ENCODE measurements around the gene THAP7.
A peak's percentile ranks its signal among the peaks of the same experiment; 100 is the strongest.

THAP7 gene

DNA sequence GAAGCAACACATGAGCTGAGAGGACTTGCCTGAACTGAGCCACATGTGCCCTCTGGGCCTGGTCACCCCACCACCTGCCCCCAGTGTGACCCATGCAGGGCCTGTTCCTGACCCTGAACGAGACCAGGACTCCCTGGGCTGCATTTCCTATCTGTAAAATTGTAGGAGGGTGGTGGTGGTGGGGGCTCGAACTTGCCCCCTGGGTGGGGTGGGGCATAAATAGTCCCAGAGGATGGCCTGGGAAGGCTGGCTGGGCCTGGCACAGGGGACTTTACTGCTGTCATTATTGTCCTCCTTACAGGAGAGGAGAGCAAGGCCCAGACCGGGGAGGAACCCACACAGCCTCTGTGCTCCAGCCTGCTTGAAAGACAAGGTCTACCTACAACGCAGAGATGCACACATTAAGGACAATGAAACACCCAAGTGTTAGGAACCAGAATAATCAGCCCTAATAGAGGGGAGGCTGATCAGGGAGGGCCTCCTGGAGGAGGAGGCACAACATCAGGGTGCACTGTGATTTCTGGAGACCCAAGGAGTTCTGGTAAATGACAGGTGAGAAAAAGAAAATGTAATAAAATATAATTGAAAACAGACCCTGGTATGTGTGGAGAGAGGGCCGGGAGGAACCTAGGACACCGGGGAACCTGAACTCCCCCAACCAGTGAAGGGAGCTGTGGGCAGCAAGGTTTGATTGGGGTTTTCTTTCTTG is 37.7 kb downstream of the THAP7 start:
- H3K14ac ChIP-seq (ENCODE audit: low read length) = no peak overlapping the region
- H3K4me1 ChIP-seq (ENCODE audit: control insufficient read depth in 2 of 2, insufficient read depth in 1 of 2, low read depth in 1 of 2, low read length in 2 of 2) = peaks cover 18 to 22% of the 10 kb centered on the region in 2 donors
- peaks cover 3% of the 10 kb centered on the region for H3K79me1 ChIP-seq (ENCODE audit: low read depth, low read length)
- H3K9ac ChIP-seq (ENCODE audit: low read depth, low read length, poor library complexity) = peak overlapping the region; percentile 32
- peak overlapping the region; percentile 93 for H2AK5ac ChIP-seq (ENCODE audit: low read depth, low read length)
- peak overlapping the region; percentile 79 for H3K18ac ChIP-seq (ENCODE audit: low read length)
- no peak for DNase-seq (ENCODE audit: low spot score)
- H3K36me3 ChIP-seq (replicated peaks in 1 of 2; ENCODE audit: control insufficient read depth in 2 of 2, insufficient read depth in 2 of 2, low read length in 2 of 2) = no peaks in the 10 kb centered on the region
- no peak overlapping the region for H4K8ac ChIP-seq (ENCODE audit: low read depth, low read length)
- H3K4me2 ChIP-seq (ENCODE audit: insufficient read depth, low read length, poor library complexity, severe bottlenecking) = peak overlapping the region; percentile 79
- no peak overlapping the region for H2BK5ac ChIP-seq (ENCODE audit: low read length)
- peaks cover 0 to 50% (median 0%) of the 10 kb centered on the region in 3 experiments for H3K27me3 ChIP-seq (ENCODE audit: control insufficient read depth in 3 of 3, insufficient read depth in 3 of 3, low read depth in 1 of 3, low read length in 3 of 3)
- H4K91ac ChIP-seq (ENCODE audit: low read depth, low read length, poor library complexity) = peak overlapping the region; percentile 56
- H3K4ac ChIP-seq (ENCODE audit: low read length) = peak overlapping the region; percentile 30
- H2BK12ac ChIP-seq (ENCODE audit: low read length) = peak overlapping the region; percentile 30
- H2BK15ac ChIP-seq (ENCODE audit: low read length) = peak overlapping the region; percentile 86
- peak overlapping the region; percentile 81 for H3K23ac ChIP-seq (ENCODE audit: low read depth, low read length, poor library complexity)
- no peak overlapping the region for H3K27ac ChIP-seq (replicated peaks; ENCODE audit: low read length)
- peak overlapping the region in 1 of 2 donors; percentile 42 for H3K4me3 ChIP-seq (ENCODE audit: low read length in 2 of 2)
- peak overlapping the region; percentile 80 for H2AFZ ChIP-seq (ENCODE audit: low read length)
- H2BK120ac ChIP-seq (ENCODE audit: low read depth, low read length) = no peak overlapping the region
- no peaks in the 10 kb centered on the region for H3K9me3 ChIP-seq (replicated peaks in 1 of 2; ENCODE audit: control insufficient read depth in 2 of 2, insufficient read depth in 1 of 2, low read depth in 1 of 2, low read length in 2 of 2)
- WGBS, 2 donors (ENCODE audit: extremely low coverage in 2 of 2, insufficient read length in 2 of 2, insufficient replicate concordance in 1 of 2) = no CpG with 5 or more reads among the region's 6 CpGs

GRCh38 chr22:20963201-20964052 is 38.5 kb downstream of the THAP7 start:
- peak overlapping the region; percentile 30 for H3K4ac ChIP-seq (ENCODE audit: low read length)
- H3K4me3 ChIP-seq (ENCODE audit: low read length in 2 of 2) = peak overlapping the region in 1 of 2 donors; percentile 16
- peak overlapping the region; percentile 30 for H2BK12ac ChIP-seq (ENCODE audit: low read length)
- H2BK15ac ChIP-seq (ENCODE audit: low read length) = peak overlapping the region; percentile 86
- H3K4me2 ChIP-seq (ENCODE audit: insufficient read depth, low read length, poor library complexity, severe bottlenecking) = no peak overlapping the region
- H2AK5ac ChIP-seq (ENCODE audit: low read depth, low read length) = peak overlapping the region; percentile 93
- no peak overlapping the region for H3K27ac ChIP-seq (replicated peaks; ENCODE audit: low read length)
- peak overlapping the region; percentile 32 for H3K9ac ChIP-seq (ENCODE audit: low read depth, low read length, poor library complexity)
- no peaks in the 10 kb centered on the region for H3K9me3 ChIP-seq (replicated peaks in 1 of 2; ENCODE audit: control insufficient read depth in 2 of 2, insufficient read depth in 1 of 2, low read depth in 1 of 2, low read length in 2 of 2)
- peak overlapping the region; percentile 79 for H3K18ac ChIP-seq (ENCODE audit: low read length)
- H3K27me3 ChIP-seq (ENCODE audit: control insufficient read depth in 3 of 3, insufficient read depth in 3 of 3, low read depth in 1 of 3, low read length in 3 of 3) = peaks cover 0 to 50% (median under 1%) of the 10 kb centered on the region in 3 experiments
- peaks cover 15 to 21% of the 10 kb centered on the region in 2 donors for H3K4me1 ChIP-seq (ENCODE audit: control insufficient read depth in 2 of 2, insufficient read depth in 1 of 2, low read depth in 1 of 2, low read length in 2 of 2)
- H3K23ac ChIP-seq (ENCODE audit: low read depth, low read length, poor library complexity) = peak overlapping the region; percentile 81
- H3K79me1 ChIP-seq (ENCODE audit: low read depth, low read length) = peaks cover 3% of the 10 kb centered on the region
- no peak for DNase-seq (ENCODE audit: low spot score)
- no peak overlapping the region for H4K8ac ChIP-seq (ENCODE audit: low read depth, low read length)
- no peak overlapping the region for H4K91ac ChIP-seq (ENCODE audit: low read depth, low read length, poor library complexity)
- H2AFZ ChIP-seq (ENCODE audit: low read length) = no peak overlapping the region
- WGBS, 2 donors (ENCODE audit: extremely low coverage in 2 of 2, insufficient read length in 2 of 2, insufficient replicate concordance in 1 of 2) = no CpG with 5 or more reads among the region's 7 CpGs
- H2BK120ac ChIP-seq (ENCODE audit: low read depth, low read length) = no peak overlapping the region
- peak overlapping the region; percentile 46 for H2BK5ac ChIP-seq (ENCODE audit: low read length)
- no peak overlapping the region for H3K14ac ChIP-seq (ENCODE audit: low read length)
- no peaks in the 10 kb centered on the region for H3K36me3 ChIP-seq (replicated peaks in 1 of 2; ENCODE audit: control insufficient read depth in 2 of 2, insufficient read depth in 2 of 2, low read length in 2 of 2)

- Histone ChIP-seq H2BK5ac (ENCODE audit: low read length) (peak overlapping the region; percentile 46), H3K4me3 (ENCODE audit: low read length in 2 of 2) (no peak overlapping the region), H2BK12ac (ENCODE audit: low read length) (no peak overlapping the region), H2BK120ac (ENCODE audit: low read depth, low read length) (no peak overlapping the region), H2BK15ac (ENCODE audit: low read length) (peak overlapping the region; percentile 25), H3K79me1 (ENCODE audit: low read depth, low read length) (peaks cover 3% of the 10 kb centered on the region), H3K4me2 (ENCODE audit: insufficient read depth, low read length, poor library complexity, severe bottlenecking) (no peak overlapping the region), H3K27ac (replicated peaks; ENCODE audit: low read length) (no peak overlapping the region), H3K9me3 (replicated peaks in 1 of 2; ENCODE audit: control insufficient read depth in 2 of 2, insufficient read depth in 1 of 2, low read depth in 1 of 2, low read length in 2 of 2) (no peaks in the 10 kb centered on the region), H2AFZ (ENCODE audit: low read length) (no peak overlapping the region), H2AK5ac (ENCODE audit: low read depth, low read length) (no peak overlapping the region), H4K91ac (ENCODE audit: low read depth, low read length, poor library complexity) (no peak overlapping the region), H3K4ac (ENCODE audit: low read length) (no peak overlapping the region), H3K4me1 (ENCODE audit: control insufficient read depth in 2 of 2, insufficient read depth in 1 of 2, low read depth in 1 of 2, low read length in 2 of 2) (peaks cover 11 to 14% of the 10 kb centered on the region in 2 donors), H3K9ac (ENCODE audit: low read depth, low read length, poor library complexity) (no peak overlapping the region), H3K23ac (ENCODE audit: low read depth, low read length, poor library complexity) (peak overlapping the region; percentile 29), H3K36me3 (replicated peaks in 1 of 2; ENCODE audit: control insufficient read depth in 2 of 2, insufficient read depth in 2 of 2, low read length in 2 of 2) (no peaks in the 10 kb centered on the region), H3K14ac (ENCODE audit: low read length) (peak overlapping the region; percentile 3), H4K8ac (ENCODE audit: low read depth, low read length) (no peak overlapping the region), H3K18ac (ENCODE audit: low read length) (no peak overlapping the region), H3K27me3 (ENCODE audit: control insufficient read depth in 3 of 3, insufficient read depth in 3 of 3, low read depth in 1 of 3, low read length in 3 of 3) (peaks cover 0 to 48% (median 9%) of the 10 kb centered on the region in 3 experiments)
- DNase-seq (ENCODE audit: low spot score) = no peak
- no CpG with 5 or more reads among the region's 6 CpGs for WGBS, 2 donors (ENCODE audit: extremely low coverage in 2 of 2, insufficient read length in 2 of 2, insufficient replicate concordance in 1 of 2)
These were observed 39.4 kb downstream of the THAP7 start for GRCh38 chr22:20962491-20962945.

GRCh38 chr22:20960609-20961008 is 41.3 kb downstream of the THAP7 start:
- Histone ChIP-seq H2BK5ac (ENCODE audit: low read length) (peak overlapping the region; percentile 26), H2AK5ac (ENCODE audit: low read depth, low read length) (no peak overlapping the region), H3K4me2 (ENCODE audit: insufficient read depth, low read length, poor library complexity, severe bottlenecking) (no peak overlapping the region), H3K4ac (ENCODE audit: low read length) (no peak overlapping the region), H2BK12ac (ENCODE audit: low read length) (no peak overlapping the region), H3K23ac (ENCODE audit: low read depth, low read length, poor library complexity) (no peak overlapping the region), H3K27ac (replicated peaks; ENCODE audit: low read length) (no peak overlapping the region), H2BK15ac (ENCODE audit: low read length) (no peak overlapping the region), H3K27me3 (ENCODE audit: control insufficient read depth in 3 of 3, insufficient read depth in 3 of 3, low read depth in 1 of 3, low read length in 3 of 3) (peaks cover 7 to 30% (median 24%) of the 10 kb centered on the region in 3 experiments), H3K79me1 (ENCODE audit: low read depth, low read length) (peaks cover 3% of the 10 kb centered on the region), H3K9me3 (replicated peaks in 1 of 2; ENCODE audit: control insufficient read depth in 2 of 2, insufficient read depth in 1 of 2, low read depth in 1 of 2, low read length in 2 of 2) (peaks cover 0 to 2% of the 10 kb centered on the region in 2 donors), H3K9ac (ENCODE audit: low read depth, low read length, poor library complexity) (no peak overlapping the region), H2BK120ac (ENCODE audit: low read depth, low read length) (no peak overlapping the region), H3K18ac (ENCODE audit: low read length) (no peak overlapping the region), H4K8ac (ENCODE audit: low read depth, low read length) (no peak overlapping the region), H3K14ac (ENCODE audit: low read length) (no peak overlapping the region), H3K36me3 (replicated peaks in 1 of 2; ENCODE audit: control insufficient read depth in 2 of 2, insufficient read depth in 2 of 2, low read length in 2 of 2) (peaks cover 0 to under 1% of the 10 kb centered on the region in 2 donors), H4K91ac (ENCODE audit: low read depth, low read length, poor library complexity) (no peak overlapping the region), H2AFZ (ENCODE audit: low read length) (no peak overlapping the region), H3K4me1 (ENCODE audit: control insufficient read depth in 2 of 2, insufficient read depth in 1 of 2, low read depth in 1 of 2, low read length in 2 of 2) (peaks cover 9 to 17% of the 10 kb centered on the region in 2 donors), H3K4me3 (ENCODE audit: low read length in 2 of 2) (no peak overlapping the region)
- DNase-seq (ENCODE audit: low spot score) = no peak
- WGBS, 2 donors (ENCODE audit: extremely low coverage in 2 of 2, insufficient read length in 2 of 2, insufficient replicate concordance in 1 of 2) = no CpG with 5 or more reads among the region's 4 CpGs

All from neuronal stem cell (in vitro differentiated cells).